ENCODE measurements around the gene ST3GAL3. TPM values are rescaled to one million over a fixed set of nuclear protein-coding genes. Genes with fewer than 3 reads are reported as not detected.

The ST3GAL3 gene
- total RNA-seq, 1 experiment from 2014 or later, result 19.3 TPM

GRCh38 chr1:43872280-43872679 lies 164.9 kb downstream of the ST3GAL3 start:
- no peaks in the 10 kb centered on the region for H4K20me1 ChIP-seq (ENCODE audit: insufficient read depth)
- peaks cover 11% of the 10 kb centered on the region; the same call in 1 of the 2 replicates for H3F3A ChIP-seq (ENCODE audit: insufficient read depth, low read depth)
- POLR2A ChIA-PET (ENCODE audit: unreplicated experiment), result no interaction called here
- no peak overlapping the region for H3K4me3 ChIP-seq
- H3K9me3 ChIP-seq (ENCODE audit: insufficient read depth, low read depth), result no peaks in the 10 kb centered on the region
- CTCF ChIA-PET, result no interaction called here
- no peak for TF ChIP-seq EZH2 (IDR thresholded peaks at IDR 0.05; ENCODE audit: low read depth)
- TF ChIP-seq, protein P1, sequence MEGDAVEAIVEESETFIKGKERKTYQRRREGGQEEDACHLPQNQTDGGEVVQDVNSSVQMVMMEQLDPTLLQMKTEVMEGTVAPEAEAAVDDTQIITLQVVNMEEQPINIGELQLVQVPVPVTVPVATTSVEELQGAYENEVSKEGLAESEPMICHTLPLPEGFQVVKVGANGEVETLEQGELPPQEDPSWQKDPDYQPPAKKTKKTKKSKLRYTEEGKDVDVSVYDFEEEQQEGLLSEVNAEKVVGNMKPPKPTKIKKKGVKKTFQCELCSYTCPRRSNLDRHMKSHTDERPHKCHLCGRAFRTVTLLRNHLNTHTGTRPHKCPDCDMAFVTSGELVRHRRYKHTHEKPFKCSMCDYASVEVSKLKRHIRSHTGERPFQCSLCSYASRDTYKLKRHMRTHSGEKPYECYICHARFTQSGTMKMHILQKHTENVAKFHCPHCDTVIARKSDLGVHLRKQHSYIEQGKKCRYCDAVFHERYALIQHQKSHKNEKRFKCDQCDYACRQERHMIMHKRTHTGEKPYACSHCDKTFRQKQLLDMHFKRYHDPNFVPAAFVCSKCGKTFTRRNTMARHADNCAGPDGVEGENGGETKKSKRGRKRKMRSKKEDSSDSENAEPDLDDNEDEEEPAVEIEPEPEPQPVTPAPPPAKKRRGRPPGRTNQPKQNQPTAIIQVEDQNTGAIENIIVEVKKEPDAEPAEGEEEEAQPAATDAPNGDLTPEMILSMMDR (conservative IDR thresholded peaks at IDR 0.05), result no peak
- no TSS peak for BruUV-seq (replicated peaks)
- no peaks in the 10 kb centered on the region for H3K27me3 ChIP-seq (ENCODE audit: insufficient read depth, low read depth)
- no peak overlapping the region for H2AFZ ChIP-seq
- H3K9me2 ChIP-seq (ENCODE audit: insufficient read depth), result no peaks in the 10 kb centered on the region
- peak; percentile 26 to 81 for DNase-seq
- intact Hi-C loops (cut with micrococcal nuclease; ENCODE audit: unreplicated experiment), result no loop called here
- H3K79me2 ChIP-seq (ENCODE audit: low read depth), result no peaks in the 10 kb centered on the region
- H3K36me3 ChIP-seq (ENCODE audit: low read depth), result no peaks in the 10 kb centered on the region
- no peak overlapping the region for H3K27ac ChIP-seq
- H3K4me2 ChIP-seq, result 0 out of 2 replicates have a peak overlapping the region, but pooled peaks have one; percentile 13
- H3K4me1 ChIP-seq (replicated peaks; ENCODE audit: insufficient read depth), result peaks cover 24% of the 10 kb centered on the region

- POLR2A ChIA-PET (ENCODE audit: unreplicated experiment), result no interaction called here
- TF ChIP-seq, protein P1 (conservative IDR thresholded peaks at IDR 0.05), result no peak
- no peak for TF ChIP-seq EZH2 (IDR thresholded peaks at IDR 0.05; ENCODE audit: low read depth)
- Histone ChIP-seq H3K27me3 (ENCODE audit: insufficient read depth, low read depth) (no peaks in the 10 kb centered on the region), H3K79me2 (ENCODE audit: low read depth) (no peaks in the 10 kb centered on the region), H3K9me2 (ENCODE audit: insufficient read depth) (no peaks in the 10 kb centered on the region), H3K36me3 (ENCODE audit: low read depth) (no peaks in the 10 kb centered on the region), H3K9me3 (ENCODE audit: insufficient read depth, low read depth) (no peaks in the 10 kb centered on the region), H3K4me3 (no peak overlapping the region), H3F3A (ENCODE audit: insufficient read depth, low read depth) (0 out of 2 replicates have a peak, but pooled peaks cover 11% of the 10 kb centered on the region), H3K27ac (no peak overlapping the region), H3K4me1 (replicated peaks; ENCODE audit: insufficient read depth) (peaks cover 11% of the 10 kb centered on the region), H3K4me2 (no peak overlapping the region), H2AFZ (no peak overlapping the region), H4K20me1 (ENCODE audit: insufficient read depth) (no peaks in the 10 kb centered on the region)
- intact Hi-C loops (cut with micrococcal nuclease; ENCODE audit: unreplicated experiment), result no loop called here
- DNase-seq, result no peak
- CTCF ChIA-PET, result no interaction called here
- no TSS peak for BruUV-seq (replicated peaks)
Measured at GRCh38 chr1:43873851-43874250, 166.5 kb downstream of the ST3GAL3 start.

- Histone ChIP-seq H4K20me1 (ENCODE audit: insufficient read depth) (no peaks in the 10 kb centered on the region), H2AFZ (no peak overlapping the region), H3F3A (ENCODE audit: insufficient read depth, low read depth) (0 out of 2 replicates have a peak, but pooled peaks cover 11% of the 10 kb centered on the region), H3K36me3 (ENCODE audit: low read depth) (no peaks in the 10 kb centered on the region), H3K9me3 (ENCODE audit: insufficient read depth, low read depth) (no peaks in the 10 kb centered on the region), H3K79me2 (ENCODE audit: low read depth) (no peaks in the 10 kb centered on the region), H3K4me1 (replicated peaks; ENCODE audit: insufficient read depth) (0 out of 2 replicates have a peak, but pooled peaks cover 10% of the 10 kb centered on the region), H3K4me3 (no peak overlapping the region), H3K27me3 (ENCODE audit: insufficient read depth, low read depth) (no peaks in the 10 kb centered on the region), H3K4me2 (no peak overlapping the region), H3K9me2 (ENCODE audit: insufficient read depth) (no peaks in the 10 kb centered on the region), H3K27ac (no peak overlapping the region)
- no peak for DNase-seq
- ChIA-PET CTCF (no interaction called here), POLR2A (ENCODE audit: unreplicated experiment) (no interaction called here)
- TF ChIP-seq EZH2 (IDR thresholded peaks at IDR 0.05; ENCODE audit: low read depth), result no peak
- TF ChIP-seq, protein P1 (conservative IDR thresholded peaks at IDR 0.05), result no peak
- intact Hi-C loops (cut with micrococcal nuclease; ENCODE audit: unreplicated experiment), result no loop called here
- BruUV-seq (replicated peaks), result no TSS peak
Measured at GRCh38 chr1:43874716-43875115, 167.4 kb downstream of the ST3GAL3 start.

All from PC-9 (cell line).